Measurements from ENCODE around the gene TMEM126A. TPM values are rescaled to one million over a fixed set of nuclear protein-coding genes. Genes with fewer than 3 reads are reported as not detected.
"Not testable (repeated sequence)": the region's sequence is repeated elsewhere in the genome, so short reads cannot be mapped to it uniquely, and the experiment has no call there.

TMEM126A gene
- 22.6 TPM for total RNA-seq

GRCh38 chr11:85647604-85648299, at the start of gene TMEM126A:
Gene TMEM126A, plus strand, starts transcription at chr11:85647967. Its CDS starts 2,289 bp downstream, at chr11:85650256.
- peak; percentile 86 for DNase-seq

GRCh38 chr11:85599083-85599482, 48.7 kb upstream of the TMEM126A start:
- no peak for DNase-seq

- no peak for DNase-seq
Observed at GRCh38 chr11:85602526-85603213, 45.1 kb upstream of the TMEM126A start.

GRCh38 chr11:85603220-85603619, 44.5 kb upstream of the TMEM126A start:
- no peak for DNase-seq

- DNase-seq = not testable (repeated sequence)
Observed at GRCh38 chr11:85606237-85606636, 41.5 kb upstream of the TMEM126A start.

- DNase-seq = not testable (repeated sequence)
Observed at GRCh38 chr11:85608621-85609020, 39.1 kb upstream of the TMEM126A start.

GRCh38 chr11:85609286-85609685, 38.5 kb upstream of the TMEM126A start:
- DNase-seq = not testable (repeated sequence)

GRCh38 chr11:85611643-85612042, 36.1 kb upstream of the TMEM126A start:
- not testable (repeated sequence) for DNase-seq

GRCh38 chr11:85619499-85619898, 28.3 kb upstream of the TMEM126A start:
- no peak for DNase-seq

- no peak for DNase-seq
Observed at GRCh38 chr11:85620256-85620655, 27.5 kb upstream of the TMEM126A start.

- no peak for DNase-seq
Observed at GRCh38 chr11:85626496-85626895, 21.3 kb upstream of the TMEM126A start.

- peak; percentile 48 for DNase-seq
Observed at GRCh38 chr11:85627332-85627997, 20.3 kb upstream of the TMEM126A start, which contains the start of gene DLG2. Gene DLG2, minus strand, starts transcription at chr11:85627344.

- peak; percentile 98 for DNase-seq
Observed at GRCh38 chr11:85627998-85628770, 19.6 kb upstream of the TMEM126A start, which contains the start of gene TMEM126B. Gene TMEM126B, plus strand, starts transcription at chr11:85628593. Its CDS starts 15 bp downstream, at chr11:85628608.

- no peak for DNase-seq
Observed at GRCh38 chr11:85628771-85629341, 18.9 kb upstream of the TMEM126A start.

GRCh38 chr11:85634747-85635146, 13.0 kb upstream of the TMEM126A start:
- DNase-seq = no peak

- no peak for DNase-seq
Observed at GRCh38 chr11:85643191-85643614, 4.6 kb upstream of the TMEM126A start.

- no peak for DNase-seq
Observed at GRCh38 chr11:85647078-85647477, 689 bp upstream of the TMEM126A start.

- DNase-seq = no peak
Observed at GRCh38 chr11:85651118-85651517, 3.4 kb downstream of the TMEM126A start.

- DNase-seq = no peak
Observed at GRCh38 chr11:85652786-85653447, 5.2 kb downstream of the TMEM126A start.

- DNase-seq = not testable (repeated sequence)
Observed at GRCh38 chr11:85654343-85654742, 6.6 kb downstream of the TMEM126A start.

- no peak for DNase-seq
Observed at GRCh38 chr11:85656777-85657176, 9.0 kb downstream of the TMEM126A start.

Data from occipital lobe (tissue), 2 donors.